CD4-positive, alpha-beta T cell treated with Interleukin-4 for 1 hour (primary cell): ENCODE measurements around the gene GPATCH3.
"Not testable (repeated sequence)": the region's sequence is repeated elsewhere in the genome, so short reads cannot be mapped to it uniquely, and the experiment has no call there.

Source experiments
- DNase-seq, 2 donors: peaks; one replicate each; pipeline ENCODE4 v3.0.0-alpha.2; 2020 to 2022

GPATCH3 gene

GRCh38 chr1:26863685-26864077, 36.6 kb downstream of the GPATCH3 start:
- no peak for DNase-seq

GRCh38 chr1:26862781-26863684, 37.2 kb downstream of the GPATCH3 start, which contains the start of gene SFN:
Gene SFN (plus strand): TSS chr1:26863149. CDS start chr1:26863213, 64 bp downstream.
- peak; percentile 15 to 51 for DNase-seq

- no peak for DNase-seq
Measured at GRCh38 chr1:26861889-26862378, 38.3 kb downstream of the GPATCH3 start.

- DNase-seq = no peak
Measured at GRCh38 chr1:26861286-26861701, 39.0 kb downstream of the GPATCH3 start.

DNA sequence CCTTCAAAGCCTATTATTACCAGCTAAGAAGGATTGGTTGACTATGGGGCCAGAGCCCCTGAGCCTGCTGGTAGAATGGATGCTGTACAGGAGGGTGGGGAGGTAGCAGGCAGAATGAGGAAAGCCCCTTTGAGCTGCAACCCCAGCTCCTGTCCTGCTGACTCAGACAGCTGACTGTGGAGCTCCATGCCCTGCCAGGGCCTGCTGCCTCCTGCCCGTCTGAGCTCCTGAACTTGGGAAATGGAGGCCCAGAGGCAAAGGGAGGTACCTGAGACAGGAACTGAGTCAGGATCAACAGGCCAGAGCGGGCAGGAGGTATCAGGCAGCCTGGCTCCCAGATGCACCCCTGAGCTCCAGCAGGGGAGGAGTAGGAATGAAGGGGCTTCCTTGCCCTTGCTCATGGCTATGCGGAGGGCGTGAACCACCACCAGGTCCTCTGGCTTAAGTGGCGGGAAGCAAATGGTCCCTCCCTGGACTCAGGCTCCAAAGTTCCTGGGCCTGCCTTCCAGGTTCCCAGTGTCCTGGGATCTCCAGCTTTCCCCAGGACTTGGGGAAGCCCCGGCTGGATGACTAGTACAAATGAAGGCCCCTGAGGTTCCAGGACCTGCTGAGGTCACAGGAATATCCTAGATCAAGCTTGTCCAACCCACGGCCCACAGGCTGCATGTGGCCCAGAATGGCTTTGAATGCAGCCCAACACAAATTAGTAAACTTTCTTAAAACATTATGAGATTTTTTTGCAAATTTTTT, 41.2 kb downstream of the GPATCH3 start:
- DNase-seq = no peak

DNA sequence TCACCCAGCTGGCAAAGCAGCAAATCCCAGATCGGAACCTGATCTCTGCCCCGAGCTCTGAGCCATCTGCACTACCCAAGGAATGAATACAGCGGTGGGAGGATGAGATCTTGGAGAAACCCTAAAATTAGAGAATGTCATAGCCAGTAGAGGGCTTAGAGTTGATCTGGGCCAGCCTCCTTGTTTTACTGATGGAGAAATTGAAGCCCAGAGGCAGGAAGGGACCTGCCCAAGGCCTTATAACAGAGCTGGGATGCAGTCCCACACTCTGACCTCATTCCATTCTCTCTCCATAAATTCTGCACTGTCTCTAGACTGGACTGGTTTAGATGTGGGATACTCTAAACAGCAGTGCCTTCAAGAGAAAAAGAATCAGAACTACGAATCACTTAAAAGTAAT, 42.1 kb downstream of the GPATCH3 start:
- DNase-seq = no peak

GRCh38 chr1:26857473-26858060, 42.7 kb downstream of the GPATCH3 start:
- DNase-seq = no peak

DNA sequence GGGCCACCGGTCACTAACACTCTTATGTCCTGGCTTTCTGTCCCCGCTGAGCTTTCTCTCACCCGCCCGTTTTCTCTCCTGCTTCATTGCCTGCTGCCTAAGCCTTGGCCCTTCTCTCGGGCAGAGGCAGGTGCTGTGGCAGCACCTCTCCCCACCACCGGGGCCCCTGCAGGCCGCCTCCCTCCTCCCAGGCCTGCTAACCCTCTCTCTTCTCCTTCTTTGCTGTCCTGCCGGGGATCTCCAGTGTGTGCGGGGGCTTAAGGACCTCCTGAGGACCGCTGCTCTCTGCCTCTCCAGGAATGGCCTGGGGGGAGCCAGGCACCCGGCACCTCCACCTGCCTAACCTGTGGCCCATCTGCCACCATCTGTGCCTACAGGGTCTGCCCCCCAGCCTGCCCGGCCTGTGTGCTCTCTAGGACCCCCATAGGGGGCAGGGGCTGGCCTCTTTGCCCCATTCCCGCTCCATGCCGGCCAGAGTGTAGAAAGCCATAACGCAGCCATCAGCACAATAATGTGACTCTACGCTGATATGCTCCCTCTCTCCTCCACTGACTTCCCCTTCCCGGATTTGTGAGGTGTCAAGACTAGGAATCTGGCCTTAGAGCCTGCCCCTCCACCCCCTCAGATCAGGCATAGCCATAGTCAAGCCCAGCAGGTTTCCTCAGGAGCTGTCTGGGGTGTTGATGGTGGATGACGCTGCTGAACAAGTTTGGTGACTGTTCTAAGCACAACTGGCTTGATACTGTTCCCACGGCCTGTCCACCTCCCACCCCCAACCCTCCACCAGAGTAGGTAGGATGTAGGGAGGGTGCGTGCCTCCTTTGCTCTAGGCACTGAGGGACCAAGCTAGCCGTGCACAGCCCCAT, 43.4 kb downstream of the GPATCH3 start:
- no peak for DNase-seq

GRCh38 chr1:26856181-26856580, 44.1 kb downstream of the GPATCH3 start:
- no peak for DNase-seq

GRCh38 chr1:26855636-26856035, 44.6 kb downstream of the GPATCH3 start:
- no peak for DNase-seq

- DNase-seq = no peak
Measured at GRCh38 chr1:26854906-26855305, 45.4 kb downstream of the GPATCH3 start.

- DNase-seq = no peak
Measured at GRCh38 chr1:26853600-26853999, 46.7 kb downstream of the GPATCH3 start.

GRCh38 chr1:26853156-26853555, 47.1 kb downstream of the GPATCH3 start:
- peak; percentile 81 for DNase-seq

- no peak for DNase-seq
Measured at GRCh38 chr1:26852701-26853100, 47.6 kb downstream of the GPATCH3 start.

GRCh38 chr1:26851106-26851684, 49.1 kb downstream of the GPATCH3 start:
- DNase-seq = no peak

GRCh38 chr1:26848941-26849774, 51.1 kb downstream of the GPATCH3 start:
- DNase-seq = no peak

- DNase-seq = no peak
Measured at GRCh38 chr1:26848499-26848898, 51.8 kb downstream of the GPATCH3 start.

- not testable (repeated sequence) for DNase-seq
Measured at GRCh38 chr1:26847826-26848225, 52.4 kb downstream of the GPATCH3 start.

- no peak for DNase-seq
Measured at GRCh38 chr1:26844424-26845196, 55.7 kb downstream of the GPATCH3 start.
